Panc1 (cell line): Measurements from ENCODE around the gene PLCB1.

Experiments used
- POLR2AphosphoS5 ChIP-seq: IDR thresholded peaks from 2 replicates; pipeline ENCODE4 v1.6.1; 2012; ENCODE audit warnings: mild to moderate bottlenecking, low read depth, low read length, moderate library complexity
- TF ChIP-seq, protein P1 (sequence below): fragments of 450-650 bp; IDR thresholded peaks from 2 replicates; pipeline ENCODE4 v1.5.1; 2017; ENCODE audit warnings: mild to moderate bottlenecking
- TF ChIP-seq, protein P2 (sequence below), 2 experiments: IDR thresholded peaks; 2 replicates each; pipeline ENCODE4 v1.6.1; 2011 to 2012; ENCODE audit warnings: low read depth in 2 of 2, control low read depth in 1 of 2, low read length in 1 of 2, mild to moderate bottlenecking in 1 of 2, moderate library complexity in 1 of 2; ENCODE audit not compliant: insufficient read depth in 1 of 2

DNA sequence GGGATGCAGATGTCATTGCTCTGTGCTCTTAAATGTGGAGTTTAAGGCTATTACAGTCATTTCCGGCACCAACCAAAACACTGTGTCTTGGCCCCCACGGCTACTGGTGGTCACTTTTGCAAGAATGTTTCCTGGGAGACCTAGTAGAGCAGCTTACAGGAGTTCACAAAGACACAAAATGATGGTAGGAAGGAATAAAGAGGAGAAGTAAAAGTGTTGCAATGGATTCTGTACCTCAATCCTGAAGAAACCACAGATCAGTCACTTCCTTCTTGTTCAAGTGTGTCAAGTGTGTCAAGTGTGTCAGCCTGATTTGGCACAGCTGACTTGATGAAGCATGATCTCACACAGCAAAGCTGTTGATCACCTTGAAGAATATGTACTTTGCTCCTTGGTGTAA lies 344.0 kb downstream of the PLCB1 start:
- TF ChIP-seq, protein P1, sequence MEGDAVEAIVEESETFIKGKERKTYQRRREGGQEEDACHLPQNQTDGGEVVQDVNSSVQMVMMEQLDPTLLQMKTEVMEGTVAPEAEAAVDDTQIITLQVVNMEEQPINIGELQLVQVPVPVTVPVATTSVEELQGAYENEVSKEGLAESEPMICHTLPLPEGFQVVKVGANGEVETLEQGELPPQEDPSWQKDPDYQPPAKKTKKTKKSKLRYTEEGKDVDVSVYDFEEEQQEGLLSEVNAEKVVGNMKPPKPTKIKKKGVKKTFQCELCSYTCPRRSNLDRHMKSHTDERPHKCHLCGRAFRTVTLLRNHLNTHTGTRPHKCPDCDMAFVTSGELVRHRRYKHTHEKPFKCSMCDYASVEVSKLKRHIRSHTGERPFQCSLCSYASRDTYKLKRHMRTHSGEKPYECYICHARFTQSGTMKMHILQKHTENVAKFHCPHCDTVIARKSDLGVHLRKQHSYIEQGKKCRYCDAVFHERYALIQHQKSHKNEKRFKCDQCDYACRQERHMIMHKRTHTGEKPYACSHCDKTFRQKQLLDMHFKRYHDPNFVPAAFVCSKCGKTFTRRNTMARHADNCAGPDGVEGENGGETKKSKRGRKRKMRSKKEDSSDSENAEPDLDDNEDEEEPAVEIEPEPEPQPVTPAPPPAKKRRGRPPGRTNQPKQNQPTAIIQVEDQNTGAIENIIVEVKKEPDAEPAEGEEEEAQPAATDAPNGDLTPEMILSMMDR = no peak
- TF ChIP-seq, protein P2, sequence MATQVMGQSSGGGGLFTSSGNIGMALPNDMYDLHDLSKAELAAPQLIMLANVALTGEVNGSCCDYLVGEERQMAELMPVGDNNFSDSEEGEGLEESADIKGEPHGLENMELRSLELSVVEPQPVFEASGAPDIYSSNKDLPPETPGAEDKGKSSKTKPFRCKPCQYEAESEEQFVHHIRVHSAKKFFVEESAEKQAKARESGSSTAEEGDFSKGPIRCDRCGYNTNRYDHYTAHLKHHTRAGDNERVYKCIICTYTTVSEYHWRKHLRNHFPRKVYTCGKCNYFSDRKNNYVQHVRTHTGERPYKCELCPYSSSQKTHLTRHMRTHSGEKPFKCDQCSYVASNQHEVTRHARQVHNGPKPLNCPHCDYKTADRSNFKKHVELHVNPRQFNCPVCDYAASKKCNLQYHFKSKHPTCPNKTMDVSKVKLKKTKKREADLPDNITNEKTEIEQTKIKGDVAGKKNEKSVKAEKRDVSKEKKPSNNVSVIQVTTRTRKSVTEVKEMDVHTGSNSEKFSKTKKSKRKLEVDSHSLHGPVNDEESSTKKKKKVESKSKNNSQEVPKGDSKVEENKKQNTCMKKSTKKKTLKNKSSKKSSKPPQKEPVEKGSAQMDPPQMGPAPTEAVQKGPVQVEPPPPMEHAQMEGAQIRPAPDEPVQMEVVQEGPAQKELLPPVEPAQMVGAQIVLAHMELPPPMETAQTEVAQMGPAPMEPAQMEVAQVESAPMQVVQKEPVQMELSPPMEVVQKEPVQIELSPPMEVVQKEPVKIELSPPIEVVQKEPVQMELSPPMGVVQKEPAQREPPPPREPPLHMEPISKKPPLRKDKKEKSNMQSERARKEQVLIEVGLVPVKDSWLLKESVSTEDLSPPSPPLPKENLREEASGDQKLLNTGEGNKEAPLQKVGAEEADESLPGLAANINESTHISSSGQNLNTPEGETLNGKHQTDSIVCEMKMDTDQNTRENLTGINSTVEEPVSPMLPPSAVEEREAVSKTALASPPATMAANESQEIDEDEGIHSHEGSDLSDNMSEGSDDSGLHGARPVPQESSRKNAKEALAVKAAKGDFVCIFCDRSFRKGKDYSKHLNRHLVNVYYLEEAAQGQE (IDR thresholded peaks at IDR 0.05; ENCODE audit: insufficient read depth in 1 of 2, low read depth in 2 of 2, low read length in 1 of 2) = no peak
- no peak for TF ChIP-seq POLR2AphosphoS5
